GM10847 (cell line): ENCODE measurements around the gene PPP1R1B.

ENCODE experiments used
- POLR2A ChIP-seq: IDR thresholded peaks from 2 replicates; pipeline ENCODE4 v1.6.1; 2011; ENCODE audit not compliant: insufficient read length; ENCODE audit errors: extremely low read depth

PPP1R1B gene

DNA sequence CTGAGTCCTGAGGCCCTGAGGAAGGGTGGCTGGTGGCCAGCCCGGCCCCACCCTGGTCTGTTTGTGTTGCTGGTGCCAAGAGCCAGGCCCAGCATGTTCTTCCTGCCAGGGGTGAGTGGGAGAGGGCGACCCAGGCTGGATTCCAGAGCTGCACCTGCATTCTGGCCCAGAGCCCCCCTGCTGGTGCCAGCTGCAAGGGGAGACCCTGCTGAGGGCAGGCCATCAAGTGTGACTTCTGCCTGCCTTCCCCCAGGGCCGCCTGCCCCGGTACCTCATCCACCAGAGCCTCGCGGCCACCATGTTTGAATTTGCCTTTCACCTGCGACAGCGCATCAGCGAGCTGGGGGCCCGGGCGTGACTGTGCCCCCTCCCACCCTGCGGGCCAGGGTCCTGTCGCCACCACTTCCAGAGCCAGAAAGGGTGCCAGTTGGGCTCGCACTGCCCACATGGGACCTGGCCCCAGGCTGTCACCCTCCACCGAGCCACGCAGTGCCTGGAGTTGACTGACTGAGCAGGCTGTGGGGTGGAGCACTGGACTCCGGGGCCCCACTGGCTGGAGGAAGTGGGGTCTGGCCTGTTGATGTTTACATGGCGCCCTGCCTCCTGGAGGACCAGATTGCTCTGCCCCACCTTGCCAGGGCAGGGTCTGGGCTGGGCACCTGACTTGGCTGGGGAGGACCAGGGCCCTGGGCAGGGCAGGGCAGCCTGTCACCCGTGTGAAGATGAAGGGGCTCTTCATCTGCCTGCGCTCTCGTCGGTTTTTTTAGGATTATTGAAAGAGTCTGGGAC is 36.0 kb downstream of the PPP1R1B start:
- TF ChIP-seq POLR2A = no peak

DNA sequence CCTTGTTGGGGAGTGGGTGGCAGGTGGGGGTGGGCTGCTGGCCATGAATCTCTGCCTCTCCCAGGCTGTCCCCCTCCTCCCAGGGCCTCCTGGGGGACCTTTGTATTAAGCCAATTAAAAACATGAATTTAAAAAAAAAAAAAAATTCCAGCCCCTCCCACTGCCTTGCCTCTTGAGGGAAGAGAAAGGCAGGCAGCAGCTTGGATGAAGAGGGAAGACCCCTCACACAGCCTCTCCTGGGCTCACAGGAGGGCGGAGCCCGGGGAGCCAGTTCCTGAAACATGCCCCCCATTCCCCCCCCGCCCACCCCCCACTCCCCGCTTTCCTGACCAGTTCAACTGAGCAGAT is 36.6 kb downstream of the PPP1R1B start:
- TF ChIP-seq POLR2A = no peak

DNA sequence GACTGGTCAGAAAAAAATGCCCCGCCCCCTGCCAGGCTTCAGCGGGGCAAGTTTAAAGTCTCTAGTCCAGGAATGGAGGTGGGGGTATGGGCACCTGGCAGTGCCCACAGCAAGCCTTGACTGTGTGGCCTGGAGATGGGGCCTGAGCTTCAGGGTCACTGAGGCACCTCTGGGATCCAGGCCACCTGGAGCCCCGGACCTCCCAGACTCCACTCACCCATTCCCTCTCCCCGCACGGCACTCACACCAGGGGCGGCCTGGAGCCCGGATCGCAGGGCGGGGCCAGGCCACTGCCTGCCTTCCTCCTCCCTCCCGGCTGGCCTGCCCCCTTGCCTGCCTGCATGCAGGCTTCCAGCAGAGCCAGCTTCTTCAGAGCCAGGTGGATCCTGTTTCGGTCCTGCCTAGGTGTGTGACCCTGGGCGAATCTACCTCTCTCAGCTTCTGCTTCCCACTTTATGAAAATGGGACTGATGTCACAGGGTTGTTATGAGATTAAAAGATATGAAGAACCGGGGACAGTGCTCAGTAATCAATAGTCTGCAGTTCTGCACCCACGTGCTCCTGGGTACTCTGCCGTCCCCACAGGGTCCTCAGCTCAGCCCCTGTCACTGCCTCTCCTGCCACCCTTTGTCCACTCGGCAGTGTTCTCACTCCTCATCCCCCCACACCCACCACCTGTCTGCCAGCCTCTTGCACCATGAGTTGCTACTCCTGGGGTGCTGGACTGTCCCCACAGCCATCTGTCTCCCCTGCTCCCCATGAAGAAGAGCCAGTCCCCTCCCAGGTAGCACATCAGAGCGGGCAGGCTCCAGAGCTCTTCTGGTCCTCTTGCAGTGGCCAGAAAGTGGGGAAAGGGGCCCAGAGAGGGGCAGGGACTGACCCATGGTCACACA is 37.2 kb downstream of the PPP1R1B start:
- no peak for TF ChIP-seq POLR2A

DNA sequence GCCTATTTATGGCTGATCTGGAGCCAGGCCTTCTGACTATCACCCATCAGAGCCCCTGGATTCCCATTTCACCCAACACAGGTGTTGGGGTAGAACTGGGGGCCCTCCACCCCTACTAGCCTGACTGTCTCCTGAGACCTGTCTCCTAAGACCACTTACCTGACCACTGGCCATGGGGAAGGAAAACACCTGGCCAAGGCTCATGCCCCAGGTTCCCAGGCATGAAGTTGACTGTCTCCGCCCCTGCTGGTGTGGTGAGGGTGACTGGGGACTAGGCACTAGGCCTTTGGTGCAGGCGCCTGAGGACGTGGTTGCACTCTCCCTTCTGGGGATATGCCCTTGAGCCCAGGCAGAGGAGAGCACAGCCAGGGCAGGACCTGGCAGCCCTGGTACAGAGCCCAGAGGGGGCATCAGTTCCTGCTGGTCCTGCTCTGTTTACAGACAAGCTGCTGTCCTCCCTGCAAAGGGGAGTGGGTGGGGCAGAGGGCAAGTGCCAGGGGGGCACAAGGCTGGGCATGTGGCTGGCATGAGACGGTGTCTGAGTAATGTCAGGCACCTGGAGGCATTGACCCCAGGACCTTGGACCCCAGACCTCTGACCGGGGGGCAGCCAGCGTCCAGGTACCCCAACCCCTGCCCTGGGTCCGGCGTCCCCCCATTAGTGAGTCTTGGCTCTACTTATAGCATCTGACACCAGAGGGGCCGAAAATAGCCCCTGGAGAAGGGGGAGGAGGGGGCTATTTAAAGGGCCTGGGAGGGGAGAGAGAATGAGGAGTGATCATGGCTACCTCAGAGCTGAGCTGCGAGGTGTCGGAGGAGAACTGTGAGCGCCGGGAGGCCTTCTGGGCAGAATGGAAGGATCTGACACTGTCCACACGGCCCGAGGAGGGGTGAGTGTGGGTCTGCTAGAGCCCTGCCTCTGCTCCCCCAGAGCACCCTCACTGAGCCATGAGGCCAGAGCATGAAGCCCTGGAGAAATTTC is 38.1 kb downstream of the PPP1R1B start, which contains the start of gene TCAP:
TSS of gene TCAP (plus strand) at position 769 of the 981 bp plus-strand sequence. CDS start at position 780, 11 bp downstream.
- TF ChIP-seq POLR2A = no peak

DNA sequence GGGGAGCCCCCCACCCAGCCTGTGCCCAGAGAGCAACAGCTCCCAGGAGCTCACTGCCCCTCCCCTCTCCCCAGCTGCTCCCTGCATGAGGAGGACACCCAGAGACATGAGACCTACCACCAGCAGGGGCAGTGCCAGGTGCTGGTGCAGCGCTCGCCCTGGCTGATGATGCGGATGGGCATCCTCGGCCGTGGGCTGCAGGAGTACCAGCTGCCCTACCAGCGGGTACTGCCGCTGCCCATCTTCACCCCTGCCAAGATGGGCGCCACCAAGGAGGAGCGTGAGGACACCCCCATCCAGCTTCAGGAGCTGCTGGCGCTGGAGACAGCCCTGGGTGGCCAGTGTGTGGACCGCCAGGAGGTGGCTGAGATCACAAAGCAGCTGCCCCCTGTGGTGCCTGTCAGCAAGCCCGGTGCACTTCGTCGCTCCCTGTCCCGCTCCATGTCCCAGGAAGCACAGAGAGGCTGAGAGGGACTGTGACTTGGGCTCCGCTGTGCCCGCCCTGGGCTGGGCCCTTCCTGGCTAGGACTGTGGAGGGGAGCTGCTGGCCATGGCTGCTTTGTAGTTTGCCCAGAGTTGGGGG is 39.0 kb downstream of the PPP1R1B start:
- TF ChIP-seq POLR2A = no peak

DNA sequence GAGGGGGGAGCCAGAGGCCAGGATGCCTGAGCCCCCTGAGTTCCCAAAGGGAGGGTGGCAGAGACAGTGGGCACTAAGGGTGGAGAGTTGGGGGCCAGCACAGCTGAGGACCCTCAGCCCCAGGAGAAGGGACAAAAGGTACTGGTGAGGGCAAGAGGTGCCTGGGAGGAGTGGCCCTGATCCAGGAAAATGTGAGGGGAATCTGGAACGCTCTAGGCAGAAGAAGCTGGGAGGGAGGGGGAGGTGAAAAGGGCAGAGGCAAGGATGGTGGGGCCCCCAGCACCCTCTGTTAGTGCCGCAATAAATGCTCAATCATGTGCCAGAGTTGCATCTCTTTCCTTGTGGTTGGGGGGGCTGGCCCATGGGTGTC is 39.5 kb downstream of the PPP1R1B start:
- no peak for TF ChIP-seq POLR2A

DNA sequence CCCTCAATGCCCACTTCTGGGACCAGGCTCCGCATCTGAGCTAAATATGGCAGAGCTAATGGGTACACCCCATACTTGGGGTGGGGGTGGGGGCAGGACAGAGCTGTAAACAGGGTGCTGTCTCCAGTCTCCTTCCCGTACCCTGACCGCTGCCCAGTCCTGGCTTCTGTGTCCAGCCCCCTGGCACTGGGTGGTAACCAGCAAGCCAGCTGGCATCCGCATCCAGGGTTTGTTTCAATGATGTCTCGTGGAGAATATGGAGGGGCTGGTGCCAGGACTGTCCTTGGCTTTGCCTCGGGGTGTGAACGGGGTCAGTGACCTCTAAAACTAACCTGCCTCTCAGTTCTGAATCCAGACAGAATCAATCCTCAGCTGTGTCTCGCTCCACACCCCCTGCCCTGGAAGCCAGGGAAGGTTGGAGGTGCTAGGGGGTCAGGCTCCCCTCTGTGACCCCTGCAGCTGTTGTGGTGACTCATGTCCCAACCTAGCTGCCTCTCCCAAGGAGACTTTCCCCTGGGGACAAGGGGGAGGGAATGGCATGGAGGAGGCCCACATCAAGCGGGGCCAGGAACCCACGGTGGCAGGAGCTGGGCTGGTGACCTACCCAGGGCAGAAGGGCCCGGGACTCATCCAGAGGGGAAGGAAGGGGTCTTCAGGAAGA is 40.0 kb downstream of the PPP1R1B start:
- no peak for TF ChIP-seq POLR2A

DNA sequence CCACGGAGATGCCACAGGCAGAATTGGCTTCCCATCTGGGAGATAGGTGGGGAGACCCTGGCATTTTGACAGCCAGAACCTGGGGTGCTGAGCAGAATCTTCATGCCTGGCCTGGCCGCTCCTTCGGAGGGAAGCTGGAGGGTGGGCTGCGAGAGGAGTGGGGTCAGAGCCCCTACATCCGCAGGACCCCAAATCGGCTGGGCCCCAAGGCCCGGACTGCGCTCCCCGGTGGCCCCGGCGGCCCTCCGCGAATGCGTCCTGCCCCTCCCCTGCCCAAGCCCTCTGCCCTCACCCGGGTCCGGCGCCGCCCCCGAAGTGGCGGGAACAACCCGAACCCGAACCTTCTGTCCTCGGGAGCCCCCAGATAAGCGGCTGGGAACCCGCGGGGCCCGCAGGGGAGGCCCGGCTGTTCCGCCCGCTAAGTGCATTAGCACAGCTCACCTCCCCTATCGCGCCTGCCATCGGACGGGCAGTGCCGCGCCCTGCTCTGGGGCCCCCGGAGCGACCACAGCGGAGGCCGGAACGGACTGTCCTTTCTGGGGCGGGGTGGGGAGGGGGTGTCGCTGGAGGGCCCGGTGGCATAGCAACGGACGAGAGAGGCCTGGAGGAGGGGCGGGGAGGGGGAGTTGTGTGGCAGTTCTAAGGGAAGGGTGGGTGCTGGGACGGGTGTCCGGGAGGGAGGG is 40.7 kb downstream of the PPP1R1B start:
- no peak for TF ChIP-seq POLR2A

DNA sequence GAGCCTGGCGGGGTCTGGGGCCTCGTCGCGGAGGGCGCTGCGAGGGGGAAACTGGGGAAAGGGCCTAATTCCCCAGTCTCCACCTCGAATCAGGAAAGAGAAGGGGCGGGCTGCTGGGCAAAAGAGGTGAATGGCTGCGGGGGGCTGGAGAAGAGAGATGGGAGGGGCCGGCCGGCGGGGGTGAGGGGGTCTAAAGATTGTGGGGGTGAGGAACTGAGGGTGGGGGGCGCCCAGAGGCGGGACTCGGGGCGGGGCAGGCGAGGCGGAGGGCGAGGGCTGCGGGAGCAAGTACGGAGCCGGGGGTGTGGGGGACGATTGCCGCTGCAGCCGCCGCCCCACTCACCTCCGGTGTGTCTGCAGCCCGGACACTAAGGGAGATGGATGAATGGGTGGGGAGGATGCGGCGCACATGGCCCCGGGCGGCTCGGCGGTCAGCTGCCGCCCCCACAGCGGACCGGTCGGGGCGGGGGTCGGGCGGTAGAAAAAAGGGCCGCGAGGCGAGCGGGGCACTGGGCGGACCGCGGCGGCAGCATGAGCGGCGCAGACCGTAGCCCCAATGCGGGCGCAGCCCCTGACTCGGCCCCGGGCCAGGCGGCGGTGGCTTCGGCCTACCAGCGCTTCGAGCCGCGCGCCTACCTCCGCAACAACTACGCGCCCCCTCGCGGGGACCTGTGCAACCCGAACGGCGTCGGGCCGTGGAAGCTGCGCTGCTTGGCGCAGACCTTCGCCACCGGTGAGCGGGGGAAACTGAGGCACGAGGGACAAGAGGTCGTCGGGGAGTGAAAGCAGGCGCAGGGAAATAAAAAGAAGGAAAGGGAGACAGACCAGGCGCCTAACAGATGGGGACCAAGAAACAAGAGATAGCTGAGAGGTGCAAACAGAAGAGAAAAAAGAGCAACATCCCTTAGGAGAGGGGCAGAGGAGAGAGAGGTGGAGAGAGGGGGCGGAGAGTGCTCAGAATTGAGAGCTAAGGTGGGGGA is 41.5 kb downstream of the PPP1R1B start, which contains the start of gene PNMT:
TSS of gene PNMT (plus strand) at position 509 of the 980 bp plus-strand sequence. CDS start at position 532, 23 bp downstream.
- TF ChIP-seq POLR2A = no peak

DNA sequence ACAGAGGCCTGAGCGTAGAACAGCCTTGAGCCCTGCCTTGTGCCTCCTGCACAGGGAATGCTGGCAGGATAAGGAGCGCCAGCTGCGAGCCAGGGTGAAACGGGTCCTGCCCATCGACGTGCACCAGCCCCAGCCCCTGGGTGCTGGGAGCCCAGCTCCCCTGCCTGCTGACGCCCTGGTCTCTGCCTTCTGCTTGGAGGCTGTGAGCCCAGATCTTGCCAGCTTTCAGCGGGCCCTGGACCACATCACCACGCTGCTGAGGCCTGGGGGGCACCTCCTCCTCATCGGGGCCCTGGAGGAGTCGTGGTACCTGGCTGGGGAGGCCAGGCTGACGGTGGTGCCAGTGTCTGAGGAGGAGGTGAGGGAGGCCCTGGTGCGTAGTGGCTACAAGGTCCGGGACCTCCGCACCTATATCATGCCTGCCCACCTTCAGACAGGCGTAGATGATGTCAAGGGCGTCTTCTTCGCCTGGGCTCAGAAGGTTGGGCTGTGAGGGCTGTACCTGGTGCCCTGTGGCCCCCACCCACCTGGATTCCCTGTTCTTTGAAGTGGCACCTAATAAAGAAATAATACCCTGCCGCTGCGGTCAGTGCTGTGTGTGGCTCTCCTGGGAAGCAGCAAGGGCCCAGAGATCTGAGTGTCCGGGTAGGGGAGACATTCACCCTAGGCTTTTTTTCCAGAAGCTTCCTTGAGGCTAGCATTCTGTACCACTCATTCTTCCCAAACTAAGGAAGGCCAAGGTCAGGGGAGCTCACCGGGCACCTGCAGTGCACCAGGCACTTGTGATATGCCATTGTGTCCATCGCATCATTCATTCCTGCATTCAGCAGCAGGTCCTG is 43.4 kb downstream of the PPP1R1B start:
- no peak for TF ChIP-seq POLR2A

DNA sequence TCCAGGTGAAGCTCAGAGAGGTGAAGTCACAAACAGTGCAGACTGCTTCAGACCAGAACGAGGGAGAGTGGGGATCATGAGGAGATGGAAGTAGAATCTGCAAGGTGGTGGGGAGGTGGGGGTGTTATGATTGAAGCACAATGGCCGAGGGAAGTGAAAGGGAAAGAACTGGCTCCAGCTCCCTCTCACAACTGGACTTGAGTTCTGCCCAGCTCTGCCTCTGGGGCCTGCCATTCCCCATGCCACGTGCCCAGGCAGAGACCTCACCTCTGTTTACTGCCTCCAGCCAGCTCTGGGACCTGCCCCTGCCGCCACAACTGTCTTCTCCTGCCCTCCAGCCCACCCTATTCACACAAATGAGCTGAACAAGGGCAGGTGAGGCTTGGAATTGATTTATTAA is 44.0 kb downstream of the PPP1R1B start:
- TF ChIP-seq POLR2A = no peak

DNA sequence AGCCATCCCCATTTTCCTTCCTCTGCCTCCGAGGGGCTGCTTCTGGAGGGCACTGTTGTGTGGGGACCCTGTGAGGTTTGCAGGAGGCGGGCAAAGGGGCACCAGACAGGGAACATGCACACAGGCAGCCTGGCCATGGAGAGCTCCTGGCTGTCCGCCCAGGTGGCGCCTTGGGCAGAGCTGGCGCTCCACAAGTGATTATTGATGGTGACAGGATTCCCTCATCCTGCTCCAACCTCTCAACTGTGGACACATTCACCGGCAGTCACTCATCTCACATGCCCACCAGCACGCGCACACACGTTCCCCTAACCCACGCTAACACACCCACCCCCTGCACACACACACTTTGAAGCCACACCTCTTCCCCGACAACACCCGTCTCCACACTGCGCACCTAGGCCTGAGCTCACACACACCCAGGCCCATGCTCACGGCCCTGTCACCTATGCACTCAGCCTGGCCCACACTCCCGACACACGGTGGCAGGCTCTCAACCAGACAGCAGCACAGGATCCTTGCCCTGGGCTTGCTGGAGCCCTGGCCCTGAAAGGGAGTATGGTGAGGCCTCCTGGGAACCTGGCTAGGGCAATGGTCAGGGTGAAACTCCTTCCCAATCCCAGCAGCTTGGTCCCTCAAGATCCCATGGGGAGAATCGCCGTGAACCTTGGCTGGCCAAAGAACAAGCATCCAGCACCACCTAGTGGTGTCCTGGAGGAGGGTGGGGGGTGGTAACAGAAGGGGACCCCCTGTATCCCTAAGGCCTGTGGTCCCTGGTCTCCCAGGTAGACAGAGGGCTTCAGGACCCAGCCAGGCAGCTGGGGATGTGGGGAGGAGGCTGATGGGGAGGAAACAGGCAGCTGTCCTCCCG is 45.1 kb downstream of the PPP1R1B start:
- TF ChIP-seq POLR2A = no peak
